Panc1 (cell line): ENCODE measurements around the gene DEPDC1. TPM values are rescaled to one million over a fixed set of nuclear protein-coding genes. Genes with fewer than 3 reads are reported as not detected.

Experiments used
- ATAC-seq: fragments of 200-7000 bp; cut with Tn5 transposase; 2 replicates; pipeline ENCODE4 v1.9.1; 2020; ENCODE audit warnings: mild to moderate bottlenecking, moderate library complexity
- BruUV-seq: library from RNA; stranded (reverse); fragments of 400-500 nt; replicated peaks from 2 replicates; lab custom pipeline; 2021; lab: Mats Ljungman, UMichigan
- CTCF ChIA-PET: fragments of 300-600 bp; sonication (Branson Sonifier 250); formaldehyde crosslinking; loops from one replicate; lab custom pipeline; 2022; ENCODE audit warnings: antibody characterized with exemption; lab: Charles Lee
- POLR2A ChIA-PET: fragments of 300-600 bp; sonication (Branson Sonifier 250); formaldehyde crosslinking; loops from one replicate; lab custom pipeline; 2022; ENCODE audit warnings: antibody characterized with exemption; lab: Charles Lee
- DNase-seq: peaks from one replicate; pipeline ENCODE4 v3.0.0-alpha.2; 2010; ENCODE audit warnings: low read depth, low spot score
- H3K27ac ChIP-seq: 2 replicates; pipeline ENCODE4 v1.5.1; 2011; ENCODE audit warnings: mild to moderate bottlenecking, low read length, inconsistent platforms
- H3K27me3 ChIP-seq: fragments of 200-500 bp; sonication (Bioruptor generic); 2 replicates; pipeline ENCODE4 v1.6.0; 2014; ENCODE audit warnings: low read length, inconsistent platforms; ENCODE audit not compliant: control insufficient read depth, insufficient read depth
- H3K36me3 ChIP-seq: fragments of 200-500 bp; sonication (Bioruptor generic); 2 replicates; pipeline ENCODE4 v1.5.1; 2014; ENCODE audit warnings: inconsistent platforms, mild to moderate bottlenecking, low read length, moderate library complexity; ENCODE audit not compliant: control insufficient read depth, insufficient read depth
- H3K4me1 ChIP-seq: 2 replicates; pipeline ENCODE4 v1.5.1; 2011; ENCODE audit warnings: inconsistent platforms, mild to moderate bottlenecking, low read length, moderate library complexity; ENCODE audit not compliant: control insufficient read depth, insufficient read depth
- H3K4me3 ChIP-seq, 2 experiments: 2 replicates each; pipeline ENCODE4 v1.5.1; 2011 to 2012; ENCODE audit warnings: low read depth in 2 of 2, low read length in 2 of 2, mild to moderate bottlenecking in 2 of 2, inconsistent platforms in 1 of 2, moderate library complexity in 1 of 2
- H3K9me3 ChIP-seq: fragments of 200-500 bp; sonication (Bioruptor generic); 2 replicates; pipeline ENCODE4 v1.5.1; 2014; ENCODE audit warnings: low read depth, mild to moderate bottlenecking, inconsistent platforms, low read length, moderate library complexity; ENCODE audit not compliant: control insufficient read depth, insufficient read depth
- POLR2AphosphoS5 ChIP-seq: IDR thresholded peaks from 2 replicates; pipeline ENCODE4 v1.6.1; 2012; ENCODE audit warnings: mild to moderate bottlenecking, low read depth, low read length, moderate library complexity
- REST ChIP-seq, 2 experiments: IDR thresholded peaks; 2 replicates each; pipeline ENCODE4 v1.6.1; 2011 to 2012; ENCODE audit warnings: low read depth in 2 of 2, control low read depth in 1 of 2, low read length in 1 of 2, mild to moderate bottlenecking in 1 of 2, moderate library complexity in 1 of 2; ENCODE audit not compliant: insufficient read depth in 1 of 2
- SIN3A ChIP-seq: IDR thresholded peaks from 2 replicates; pipeline ENCODE4 v1.6.1; 2012; ENCODE audit warnings: low read depth, mild to moderate bottlenecking, low read length, moderate library complexity, borderline replicate concordance; ENCODE audit not compliant: insufficient read depth
- TCF7L2 ChIP-seq: IDR thresholded peaks from 2 replicates; pipeline ENCODE4 v1.6.1; 2011; ENCODE audit warnings: mild to moderate bottlenecking, low read depth, low read length, inconsistent platforms
- in situ Hi-C: cut with HindIII; loops from 2 replicates; pipeline ENCODE4 v1.10.0; 2016; ENCODE audit warnings: low sequenced_read_pairs, low pct_unique_long_range_greater_than_20kb
- intact Hi-C: fragments of 100-400 bp; cut with micrococcal nuclease; formaldehyde crosslinking; loops from one replicate; pipeline ENCODE4 v1.10.0; 2022; ENCODE audit not compliant: unreplicated experiment
- total RNA-seq: library from RNA; stranded (reverse); gene quantifications from one replicate; pipeline ENCODE4 v1.2.1, GENCODE V29; 2021; ENCODE audit not compliant: unreplicated experiment
- TF ChIP-seq, protein P1 (sequence below): fragments of 450-650 bp; IDR thresholded peaks from 2 replicates; pipeline ENCODE4 v1.5.1; 2017; ENCODE audit warnings: mild to moderate bottlenecking

DEPDC1 gene
- total RNA-seq, 1 experiment from 2014 or later = 43.0 TPM

- Histone ChIP-seq H3K27me3 (no peaks in the 10 kb centered on the region; the same call in 1 of the 2 replicates), H3K27ac (no peak overlapping the region), H3K4me3 (no peak overlapping the region), H3K4me1 (no peaks in the 10 kb centered on the region), H3K36me3 (no peaks in the 10 kb centered on the region), H3K9me3 (no peaks in the 10 kb centered on the region)
- intact Hi-C loops = no loop called here
- ChIA-PET POLR2A (no interaction called here), CTCF (no interaction called here)
- in situ Hi-C loops = no loop called here
- DNase-seq (no peak), ATAC-seq (no peak)
- TF ChIP-seq SIN3A (no peak), TCF7L2 (no peak)
- TF ChIP-seq, protein P1, sequence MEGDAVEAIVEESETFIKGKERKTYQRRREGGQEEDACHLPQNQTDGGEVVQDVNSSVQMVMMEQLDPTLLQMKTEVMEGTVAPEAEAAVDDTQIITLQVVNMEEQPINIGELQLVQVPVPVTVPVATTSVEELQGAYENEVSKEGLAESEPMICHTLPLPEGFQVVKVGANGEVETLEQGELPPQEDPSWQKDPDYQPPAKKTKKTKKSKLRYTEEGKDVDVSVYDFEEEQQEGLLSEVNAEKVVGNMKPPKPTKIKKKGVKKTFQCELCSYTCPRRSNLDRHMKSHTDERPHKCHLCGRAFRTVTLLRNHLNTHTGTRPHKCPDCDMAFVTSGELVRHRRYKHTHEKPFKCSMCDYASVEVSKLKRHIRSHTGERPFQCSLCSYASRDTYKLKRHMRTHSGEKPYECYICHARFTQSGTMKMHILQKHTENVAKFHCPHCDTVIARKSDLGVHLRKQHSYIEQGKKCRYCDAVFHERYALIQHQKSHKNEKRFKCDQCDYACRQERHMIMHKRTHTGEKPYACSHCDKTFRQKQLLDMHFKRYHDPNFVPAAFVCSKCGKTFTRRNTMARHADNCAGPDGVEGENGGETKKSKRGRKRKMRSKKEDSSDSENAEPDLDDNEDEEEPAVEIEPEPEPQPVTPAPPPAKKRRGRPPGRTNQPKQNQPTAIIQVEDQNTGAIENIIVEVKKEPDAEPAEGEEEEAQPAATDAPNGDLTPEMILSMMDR = no peak
- no TSS peak for BruUV-seq
Measured at GRCh38 chr1:68521286-68521685, 24.4 kb upstream of the DEPDC1 start.

DNA sequence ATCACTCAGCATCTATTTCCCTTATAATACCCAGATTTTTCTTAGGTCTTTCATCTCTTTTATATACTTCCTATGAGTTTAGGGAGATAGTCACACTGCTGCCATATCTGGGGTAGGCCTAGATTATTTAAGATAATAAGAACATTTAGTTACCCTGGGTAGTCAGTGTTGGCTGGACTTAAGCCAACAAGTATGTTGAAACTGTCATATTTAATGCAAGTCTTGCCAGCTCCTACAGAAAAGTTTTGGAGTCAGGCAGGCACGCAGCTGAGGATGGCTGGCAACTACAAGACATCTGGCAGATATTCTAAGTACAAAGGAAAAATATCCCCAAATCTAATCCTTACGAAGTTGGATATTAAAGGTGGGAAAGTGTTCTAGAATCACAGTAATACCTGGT, 19.2 kb upstream of the DEPDC1 start:
- Histone ChIP-seq H3K9me3 (0 out of 2 replicates have a peak, but pooled peaks cover 3% of the 10 kb centered on the region), H3K27ac (no peak overlapping the region), H3K4me3 (no peak overlapping the region), H3K4me1 (no peaks in the 10 kb centered on the region), H3K27me3 (no peaks in the 10 kb centered on the region; the same call in 1 of the 2 replicates), H3K36me3 (no peaks in the 10 kb centered on the region)
- no TSS peak for BruUV-seq
- TF ChIP-seq SIN3A (no peak), REST (IDR thresholded peaks at IDR 0.05; ENCODE audit: insufficient read depth in 1 of 2, low read depth in 2 of 2, low read length in 1 of 2) (no peak), POLR2AphosphoS5 (no peak), TCF7L2 (no peak)
- TF ChIP-seq, protein P1 = no peak
- ATAC-seq = no peak
- ChIA-PET POLR2A (no interaction called here), CTCF (no interaction called here)
- intact Hi-C loops = no loop called here
- DNase-seq = no peak
- in situ Hi-C loops = no loop called here
